GM19351 (cell line): ENCODE measurements around the gene DDX25.

Experiments
- ATAC-seq: cut with Tn5 transposase; IDR thresholded peaks from one replicate; pipeline ENCODE4 v1.9.1; 2021; ENCODE audit warnings: mild to moderate bottlenecking, moderate library complexity; ENCODE audit not compliant: unreplicated experiment

The DDX25 gene

DNA sequence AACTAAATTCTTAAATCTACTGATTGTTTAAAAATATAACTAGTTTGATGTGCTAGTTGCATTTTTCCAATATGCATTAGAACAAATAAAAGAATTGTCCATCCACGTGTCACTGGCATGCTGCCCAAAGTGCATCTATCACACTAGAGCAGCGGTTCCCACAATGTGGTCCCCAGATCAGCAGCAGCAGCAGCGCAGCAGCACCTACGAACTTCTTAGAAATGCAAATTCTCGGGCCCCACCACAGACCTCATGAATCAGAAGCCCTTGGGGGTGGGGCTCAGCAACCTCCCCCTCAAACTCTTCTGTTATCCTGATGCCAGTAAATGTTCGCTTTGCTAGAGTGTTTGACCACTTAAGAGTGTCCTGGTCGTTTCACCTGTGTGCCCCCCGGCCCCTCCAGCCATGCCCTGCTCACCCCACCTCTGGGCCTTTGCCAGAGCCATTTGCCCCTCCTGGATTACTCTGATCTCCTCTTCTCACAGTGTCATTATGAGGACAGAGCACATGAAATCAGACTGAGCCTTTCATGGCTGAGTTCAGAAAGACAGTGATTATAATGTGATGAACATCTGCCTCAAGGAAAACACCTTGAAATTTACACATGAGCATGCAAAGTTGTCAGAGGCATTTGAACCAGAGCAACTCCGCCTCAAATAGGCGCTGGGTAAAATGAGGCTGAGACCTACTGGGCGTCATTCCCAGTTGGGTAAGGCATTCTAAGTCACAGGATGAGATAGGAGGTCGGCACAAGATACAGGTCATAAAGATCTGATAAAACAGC is 28.9 kb downstream of the DDX25 start:
- no peak for ATAC-seq

DNA sequence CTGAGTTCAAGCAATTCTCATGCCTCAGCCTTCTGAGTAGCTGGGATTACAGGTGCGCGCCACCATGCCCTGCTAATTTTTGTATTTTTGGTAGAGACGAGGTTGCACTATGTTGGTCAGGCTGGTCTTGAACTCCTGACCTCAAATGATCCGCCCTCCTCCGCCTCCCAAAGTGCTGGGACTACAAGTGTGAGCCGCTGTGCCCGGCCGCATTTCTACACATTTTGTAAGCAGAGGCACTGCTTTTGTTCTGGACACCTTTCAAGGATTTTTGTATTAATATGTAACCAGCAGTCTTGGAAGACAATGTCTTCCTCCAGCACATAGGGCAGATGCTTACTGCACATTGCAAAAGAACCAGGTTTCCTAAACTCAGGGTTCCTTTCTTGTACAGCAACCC is 30.2 kb downstream of the DDX25 start:
- ATAC-seq = no peak

- no peak for ATAC-seq
These were observed 30.7 kb downstream of the DDX25 start for GRCh38 chr11:125935056-125935455.

DNA sequence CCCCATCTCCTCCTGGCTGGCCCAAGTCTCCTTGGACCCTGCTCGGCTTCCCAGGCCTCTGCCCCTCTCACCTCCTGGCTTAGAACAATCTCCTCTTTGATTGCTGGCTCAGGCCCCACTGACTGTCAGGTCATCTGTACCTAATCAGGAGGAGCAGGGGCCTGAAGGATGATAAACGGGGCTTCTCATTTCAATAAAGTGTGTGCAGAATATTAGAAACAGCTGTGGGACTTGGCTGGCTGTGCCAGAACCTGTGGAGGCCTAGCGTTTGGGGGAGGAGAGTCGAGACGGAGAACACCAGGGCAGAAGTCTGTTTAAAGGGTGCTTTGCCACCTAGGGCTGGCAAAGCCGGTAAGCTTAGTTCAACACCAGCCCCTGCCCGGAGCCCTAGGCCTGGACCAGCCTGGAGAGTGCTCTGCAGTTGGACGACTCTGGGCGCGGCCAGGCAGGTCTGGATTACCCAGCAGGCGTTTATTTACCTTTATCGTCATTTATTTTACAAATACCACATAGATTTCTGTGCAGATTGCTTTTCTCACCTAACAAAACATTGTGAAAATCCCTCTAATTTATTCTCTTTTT is 31.4 kb downstream of the DDX25 start:
- no peak for ATAC-seq

DNA sequence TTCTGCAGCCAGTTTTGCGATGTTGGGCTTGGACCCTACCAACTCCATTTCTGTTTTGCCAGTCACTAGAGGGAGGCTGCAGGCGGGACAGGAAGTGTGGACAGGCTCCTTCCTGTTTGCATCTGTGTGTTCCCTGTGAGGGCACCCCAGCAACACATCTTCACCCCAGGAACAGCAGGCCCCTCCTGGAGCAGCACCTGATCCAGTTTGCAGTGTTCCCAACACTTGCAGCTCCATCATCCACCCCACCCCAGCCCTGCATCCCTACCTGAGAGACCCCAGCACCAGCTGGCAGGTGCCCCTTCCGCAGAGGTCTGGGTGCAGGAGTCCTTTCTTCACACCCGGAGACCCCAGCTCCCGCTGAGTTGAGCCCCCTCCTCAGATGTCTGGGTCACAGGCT is 34.1 kb downstream of the DDX25 start:
- ATAC-seq = no peak

GRCh38 chr11:125939081-125939521 is 34.8 kb downstream of the DDX25 start:
- ATAC-seq = no peak

DNA sequence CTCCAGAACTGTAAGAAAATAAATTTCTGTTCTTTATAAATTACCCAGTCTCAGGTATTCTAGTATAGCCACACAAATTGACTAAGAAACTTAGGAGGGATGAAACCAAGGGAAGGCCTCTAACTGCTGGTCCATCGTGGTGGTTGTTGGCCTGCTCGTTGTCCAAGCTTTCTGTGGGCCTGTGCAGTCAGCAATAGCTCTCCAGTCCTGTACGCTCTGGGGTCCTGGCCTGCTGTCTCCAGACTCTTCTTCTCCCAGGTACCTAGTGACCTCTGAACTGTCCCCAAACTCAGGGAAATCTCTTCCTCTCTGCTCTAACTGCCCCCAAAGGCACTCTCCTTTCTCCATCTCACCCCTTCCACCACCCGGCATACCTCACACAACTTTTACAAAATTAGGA is 35.8 kb downstream of the DDX25 start:
- ATAC-seq = no peak

DNA sequence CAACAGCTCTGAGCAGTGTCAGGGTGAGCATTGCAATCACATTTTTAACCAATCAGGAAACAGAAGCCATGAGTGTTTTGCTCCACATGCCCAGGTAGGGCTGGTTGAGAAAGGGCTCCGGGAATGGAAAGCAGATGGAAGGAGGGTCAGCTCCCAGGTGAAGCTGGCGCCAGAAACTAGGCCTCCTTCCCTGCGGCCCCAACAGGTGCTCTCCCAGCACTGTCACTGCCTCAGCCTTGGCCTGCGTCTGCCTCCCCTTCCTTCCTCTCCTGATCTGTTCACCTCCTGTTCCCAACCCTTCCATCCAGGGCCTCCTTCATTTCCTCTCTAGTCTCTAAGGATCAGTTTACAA is 36.9 kb downstream of the DDX25 start:
- ATAC-seq = no peak

DNA sequence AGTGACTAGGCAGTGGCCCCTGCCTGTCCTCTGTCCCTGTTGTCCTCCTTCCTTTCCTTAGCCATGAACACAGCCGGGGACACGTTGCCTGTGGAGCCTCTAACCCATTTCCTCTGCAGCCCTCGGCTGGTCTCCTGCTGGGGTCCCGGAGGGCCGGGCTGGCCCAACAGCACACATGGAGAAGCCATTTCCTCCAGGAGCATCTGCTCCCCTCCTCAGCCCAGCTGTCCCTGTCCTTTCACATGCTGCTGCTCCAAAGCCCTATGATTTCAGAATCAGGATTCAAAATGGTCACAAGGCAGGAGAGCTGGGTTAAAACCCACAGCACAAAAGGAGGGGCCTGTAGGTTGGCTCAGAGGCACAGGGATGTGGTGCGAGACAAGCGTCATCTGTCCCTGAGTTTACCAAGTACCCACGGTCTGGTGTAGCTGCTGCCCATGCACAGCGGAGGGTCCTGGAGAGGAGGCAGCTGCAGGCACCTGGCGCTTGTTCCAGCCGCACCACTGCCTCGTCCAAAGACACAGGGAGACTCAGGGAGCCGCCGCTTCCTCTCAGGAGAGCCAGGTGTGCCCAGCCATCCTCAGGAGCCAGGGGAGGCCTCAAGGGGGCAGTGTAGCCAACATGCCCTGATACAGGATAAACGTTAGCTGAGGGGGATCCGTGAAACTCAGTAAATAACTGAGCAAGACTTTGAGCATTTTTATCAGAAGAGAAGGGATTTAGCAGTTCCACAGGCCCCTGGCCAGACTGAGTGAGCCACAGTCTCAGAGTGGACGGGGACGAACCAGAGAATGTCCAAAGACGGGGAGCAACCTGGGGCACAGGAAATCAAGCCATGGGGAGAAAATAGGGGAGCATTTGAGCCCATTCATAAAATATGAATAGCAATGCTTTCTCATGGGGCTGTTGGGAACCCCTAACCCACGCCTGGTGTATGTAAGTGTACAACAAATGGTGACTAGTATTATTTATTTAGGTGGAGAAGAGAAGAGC is 37.6 kb downstream of the DDX25 start:
- no peak for ATAC-seq

DNA sequence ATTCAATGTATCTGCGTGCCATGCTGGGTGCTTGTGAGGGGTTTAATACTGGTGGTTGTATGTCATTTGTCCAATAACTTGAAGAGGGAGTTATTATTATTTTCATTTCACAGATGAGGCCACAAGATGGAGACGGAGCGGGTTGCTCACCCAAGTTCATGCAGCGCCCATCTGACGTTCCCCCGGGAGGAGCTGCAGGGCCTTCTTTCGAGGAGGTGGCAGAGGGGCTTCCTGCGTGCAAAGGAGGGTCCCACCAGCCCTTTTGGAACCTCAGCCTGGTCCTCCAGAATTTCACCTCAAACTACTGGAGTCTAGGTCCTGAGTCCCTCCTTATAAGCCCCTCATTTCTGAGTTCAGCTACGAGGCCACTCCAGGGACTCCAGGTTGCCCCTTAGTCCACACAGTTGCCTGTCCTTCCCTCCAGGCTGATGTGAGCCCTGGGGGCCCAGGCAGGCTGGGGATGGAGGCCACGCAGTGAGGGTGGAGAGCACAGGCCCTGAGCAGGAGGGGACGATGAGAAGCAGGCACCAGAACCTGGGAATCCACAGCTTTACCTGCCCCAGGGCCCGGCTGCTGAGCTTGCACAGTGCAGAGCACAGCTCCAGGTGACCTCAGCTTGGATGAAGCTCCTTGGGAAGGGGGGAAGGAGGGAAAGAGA is 38.6 kb downstream of the DDX25 start:
- ATAC-seq = no peak

DNA sequence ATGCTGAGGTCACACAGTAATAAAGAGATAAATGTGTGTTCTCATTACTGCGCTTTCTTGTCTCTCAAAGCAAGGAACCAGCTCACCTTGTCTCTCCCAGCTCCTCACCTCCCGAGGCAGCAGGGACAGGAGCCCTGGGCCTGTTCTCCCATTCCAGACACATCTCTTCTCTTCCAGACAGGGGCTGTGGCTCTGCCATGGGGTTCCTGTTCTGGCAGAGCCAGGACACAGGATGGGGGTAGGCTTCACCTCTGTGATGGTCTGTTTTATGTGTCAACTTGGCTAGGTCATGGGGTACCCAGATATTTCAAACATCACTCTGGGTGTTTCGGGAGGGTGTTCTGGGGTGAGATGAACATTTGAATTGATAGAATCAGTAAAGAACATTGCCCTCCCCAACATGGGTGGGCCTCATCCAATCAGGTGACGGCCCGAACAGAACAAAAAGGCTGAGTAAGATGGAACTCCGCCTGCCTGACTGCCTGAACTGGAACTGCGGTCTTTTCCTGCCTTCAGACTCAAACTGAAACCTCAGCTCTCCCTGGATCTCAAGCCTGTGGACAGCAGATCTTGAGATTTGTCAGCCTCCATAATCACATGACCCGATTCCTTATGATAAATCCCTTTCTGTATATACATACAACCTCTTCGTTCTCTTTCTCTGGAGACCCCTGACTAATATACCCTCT is 39.5 kb downstream of the DDX25 start:
- no peak for ATAC-seq

GRCh38 chr11:125944350-125945010 is 40.2 kb downstream of the DDX25 start:
- ATAC-seq = no peak

DNA sequence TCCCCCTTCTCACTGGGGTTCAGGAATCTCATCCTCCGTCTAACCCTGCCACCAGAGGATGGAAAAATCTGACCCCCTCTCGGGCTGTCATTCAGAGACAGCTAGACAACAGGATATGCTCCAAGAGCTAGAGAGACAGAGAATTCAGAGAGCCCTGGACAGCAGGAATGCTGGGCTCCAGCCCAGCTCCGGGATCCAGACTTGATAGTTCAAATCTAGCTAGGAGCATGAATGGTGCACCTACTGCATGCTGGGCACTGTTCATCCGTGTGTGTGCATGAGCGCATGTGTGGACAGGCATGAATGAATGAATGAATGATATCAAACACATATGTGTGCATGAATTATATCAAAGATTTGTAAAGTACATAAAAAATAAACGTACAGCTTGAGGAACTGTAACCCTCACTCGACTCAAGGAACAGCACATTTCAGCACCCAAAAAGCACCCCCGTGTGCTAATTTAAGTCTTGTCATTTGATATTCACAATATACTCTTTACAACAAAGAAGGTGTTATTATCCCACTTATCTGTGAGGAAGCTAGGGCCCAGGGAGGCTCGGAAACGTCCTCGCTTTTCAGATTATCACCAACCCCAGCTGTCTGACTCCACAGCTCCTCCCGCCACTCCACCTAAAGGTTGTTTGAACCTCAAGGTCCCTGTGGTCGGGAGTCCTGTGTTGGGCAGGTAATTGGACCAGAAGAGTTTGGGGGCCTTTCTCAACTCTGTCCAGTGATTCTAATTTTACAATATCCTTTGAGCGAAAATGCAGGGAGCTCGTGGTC is 40.9 kb downstream of the DDX25 start:
- ATAC-seq = no peak

DNA sequence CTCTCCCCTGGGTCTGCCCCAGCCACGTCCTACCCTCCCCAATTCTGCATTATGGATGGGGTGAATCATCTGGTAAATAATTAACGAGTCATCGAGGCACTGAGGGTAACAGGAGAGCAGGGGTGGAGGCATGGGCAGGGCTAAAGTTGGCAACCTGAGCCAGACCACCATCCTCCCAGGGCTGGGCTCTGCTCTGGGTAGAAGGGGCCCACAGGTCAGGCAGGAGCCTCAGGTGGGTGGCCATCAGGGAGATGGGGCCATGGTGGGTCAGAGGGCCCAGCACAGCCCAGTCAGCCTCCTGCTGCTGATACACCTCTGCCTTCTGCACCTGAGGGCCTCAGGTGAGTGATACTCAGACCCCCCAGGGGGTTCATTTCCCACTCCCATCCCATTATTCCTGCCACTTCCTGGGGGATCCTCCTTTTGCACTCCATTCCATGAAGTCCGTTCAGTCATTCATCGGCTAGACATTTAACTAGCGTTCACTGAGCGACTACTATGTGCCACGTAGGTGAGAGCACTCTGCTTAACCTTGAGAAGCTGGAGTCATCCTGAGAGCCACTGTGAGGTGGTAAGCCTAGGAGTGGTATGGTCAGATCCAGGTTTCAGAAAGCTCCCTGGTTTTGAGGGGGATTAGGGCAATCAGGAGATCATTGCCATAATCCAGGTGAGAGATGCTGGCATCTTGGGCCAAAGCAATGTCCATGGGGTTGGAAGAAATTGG is 41.7 kb downstream of the DDX25 start, which contains the start of gene VSIG10L2:
VSIG10L2 (plus strand) TSS at position 248 of the 724 bp plus-strand sequence; CDS start at position 260, 12 bp downstream.
- no peak for ATAC-seq

DNA sequence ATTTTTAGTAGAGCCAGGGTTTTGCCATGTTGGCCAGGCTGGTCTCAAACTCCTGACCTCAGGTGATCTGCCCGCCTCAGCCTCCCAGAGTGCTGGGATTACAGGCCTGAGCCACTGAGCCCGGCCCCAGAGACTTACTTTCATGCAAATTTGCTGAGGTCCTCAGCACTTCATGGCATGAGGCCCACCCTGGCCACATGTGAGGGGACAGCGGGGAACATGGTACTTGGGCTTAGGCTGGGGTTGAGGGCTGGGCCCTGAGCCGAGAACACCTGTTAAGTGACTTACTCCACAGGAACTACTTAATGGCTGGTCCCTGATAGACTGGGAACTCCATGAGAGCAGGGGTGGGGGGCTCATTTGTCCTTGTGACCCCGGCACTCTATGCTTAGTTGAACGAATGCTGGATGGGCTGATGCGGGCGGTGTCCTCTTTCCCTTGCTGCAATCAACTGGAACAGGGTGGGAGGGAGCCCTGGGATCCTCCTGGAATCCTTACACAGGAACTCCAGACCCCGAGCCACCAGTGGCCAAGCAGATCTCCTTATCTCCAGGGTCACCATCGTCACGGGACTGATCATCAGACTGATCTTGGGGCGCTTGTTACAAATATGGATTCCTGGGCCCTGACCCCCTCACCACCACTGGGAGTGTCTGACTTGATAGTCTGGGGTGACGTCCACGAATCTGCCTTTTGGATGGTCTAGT is 42.6 kb downstream of the DDX25 start:
- ATAC-seq = no peak

DNA sequence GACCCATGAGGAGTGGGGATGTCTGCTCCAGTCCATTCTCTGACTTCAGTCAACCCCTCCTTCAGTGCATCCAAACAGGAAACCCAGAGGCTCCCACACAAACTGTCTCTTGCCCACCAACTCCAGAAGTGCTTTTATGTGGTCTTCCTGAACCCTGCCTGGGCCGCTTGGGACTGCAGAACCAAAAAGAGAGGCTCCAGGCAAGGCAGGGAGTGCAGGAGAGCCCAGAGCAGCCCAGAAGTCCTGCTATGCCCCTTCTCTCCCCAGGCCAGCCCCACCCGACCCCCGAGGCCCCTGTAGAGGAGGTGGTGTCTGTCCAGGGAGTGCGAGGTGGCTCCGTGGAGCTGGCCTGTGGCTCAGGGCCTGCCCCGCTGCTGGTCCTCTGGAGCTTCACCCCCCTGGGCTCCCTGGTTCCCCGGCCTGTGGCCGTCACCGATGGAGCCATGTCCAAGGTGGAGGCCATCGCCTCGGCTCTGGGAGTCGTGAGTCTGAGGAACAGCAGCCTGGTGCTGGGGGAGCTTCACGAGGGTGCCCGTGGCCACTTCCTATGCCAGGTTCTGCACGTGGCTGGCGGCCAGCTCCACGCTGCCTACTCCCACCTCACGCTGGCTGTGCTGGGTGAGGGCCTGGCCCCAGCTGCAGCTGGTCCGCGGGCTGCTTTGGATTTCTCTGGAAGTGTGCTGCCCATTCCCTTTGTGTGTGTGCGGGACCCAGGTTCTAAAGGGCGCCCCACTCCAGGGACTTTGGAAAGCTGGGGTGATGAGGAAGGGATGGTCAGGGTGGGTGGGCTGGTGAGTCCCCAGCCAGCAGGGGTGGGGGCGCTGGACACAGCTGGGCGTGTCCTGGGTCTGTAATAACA is 43.3 kb downstream of the DDX25 start:
- ATAC-seq = no peak
